Stomach (tissue), 9 donors: ENCODE data around the gene ESYT2. TPM values are rescaled to one million over a fixed set of nuclear protein-coding genes. Genes with fewer than 3 reads are reported as not detected.

ENCODE experiments used
- DNase-seq, 2 donors: peaks; one replicate each; pipeline versions ENCODE4 v3.0.0 to v3.0.0-alpha.2; 2013 to 2019
- H3K27ac ChIP-seq, 5 donors: fragments of 200-600 bp in 4 of 5; sonication (generic) in 4 of 5; one replicate each; pipeline ENCODE4 v1.5.1; 2013 to 2019; ENCODE audit warnings: mild to moderate bottlenecking in 1 of 5, moderate library complexity in 1 of 5
- H3K27me3 ChIP-seq, 3 donors: fragments of 200-600 bp; sonication (generic); one replicate each; pipeline ENCODE4 v1.5.1; 2017 to 2019; ENCODE audit warnings: mixed run types in 1 of 3
- H3K36me3 ChIP-seq, 4 donors: fragments of 200-600 bp; sonication (generic); 1 replicate in 3 of 4; 2 replicates in 1 of 4; pipeline ENCODE4 v1.5.1; 2016 to 2019
- H3K4me1 ChIP-seq, 4 donors: fragments of 200-600 bp; sonication (generic); one replicate each; pipeline ENCODE4 v1.5.1; 2016 to 2019
- H3K4me3 ChIP-seq, 4 donors: fragments of 200-600 bp; sonication (generic) in 3 of 4; one replicate each; pipeline ENCODE4 v1.5.1; 2016 to 2019; ENCODE audit warnings: mild to moderate bottlenecking in 1 of 4
- H3K9me3 ChIP-seq, 4 donors: fragments of 200-600 bp; sonication (generic); one replicate each; pipeline ENCODE4 v1.5.1; 2016 to 2019
- EP300 ChIP-seq: sonication (generic); formaldehyde crosslinking; IDR thresholded peaks from one replicate; pipeline ENCODE4 v1.6.1; 2017; ENCODE audit warnings: antibody characterized with exemption
- POLR2A ChIP-seq, 4 donors: fragments of 450-650 bp; IDR thresholded peaks; one replicate each; pipeline ENCODE4 v1.6.1; 2016; ENCODE audit warnings: antibody characterized with exemption in 4 of 4, control low read depth in 2 of 4, mild to moderate bottlenecking in 1 of 4, moderate library complexity in 1 of 4
- POLR2AphosphoS5 ChIP-seq, 3 donors: sonication (generic); formaldehyde crosslinking; IDR thresholded peaks; one replicate each; pipeline ENCODE4 v1.6.1; 2016; ENCODE audit warnings: antibody characterized with exemption in 3 of 3
- WGBS, 5 donors: extraction: QIAGEN DNeasy Blood & Tissue Kit in 3 of 5; methylation state at CpG; one replicate each; pipeline versions ENCODE4 v1.1.5 to v1.1.7; 2013 to 2018; 5-methylcytosine and 5-hydroxymethylcytosine counted together
- intact Hi-C: fragments of 100-400 bp; cut with DNase I; formaldehyde crosslinking; loops from one replicate; pipeline ENCODE4 v1.15.1; 2023; ENCODE audit warnings: low total_unique reads
- polyA plus RNA-seq, 3 donors: library from polyadenylated mRNA; stranded (reverse); fragments of 200-250 nt; gene quantifications; one replicate each; pipeline ENCODE4 v1.2.3, GENCODE V29; 2013
- total RNA-seq, 5 donors: library from RNA; depleted of rRNA; stranded (reverse); fragments of >200 nt; gene quantifications; one replicate each; pipeline versions ENCODE4 v1.1.0 to v1.2.3, GENCODE V29; 2014 to 2016
- TF ChIP-seq, protein P1 (sequence below), 7 experiments: fragments of 450-650 bp in 4 of 7; fragments of 200-600 bp in 3 of 7; sonication (generic) in 3 of 7; IDR thresholded peaks; one replicate each; pipeline ENCODE4 v1.5.1; 2016 to 2019; ENCODE audit warnings: antibody characterized with exemption in 7 of 7, control low read depth in 2 of 7, mild to moderate bottlenecking in 1 of 7
- donor health status: healthy with polysubstance abuse.
- donor health status: Bipolar disorder and iron deficiency.
- donor health status: healthy.

ESYT2 gene
- total and polyA plus RNA-seq, 8 donors = 7.6 to 137 (median 36.9) TPM

DNA sequence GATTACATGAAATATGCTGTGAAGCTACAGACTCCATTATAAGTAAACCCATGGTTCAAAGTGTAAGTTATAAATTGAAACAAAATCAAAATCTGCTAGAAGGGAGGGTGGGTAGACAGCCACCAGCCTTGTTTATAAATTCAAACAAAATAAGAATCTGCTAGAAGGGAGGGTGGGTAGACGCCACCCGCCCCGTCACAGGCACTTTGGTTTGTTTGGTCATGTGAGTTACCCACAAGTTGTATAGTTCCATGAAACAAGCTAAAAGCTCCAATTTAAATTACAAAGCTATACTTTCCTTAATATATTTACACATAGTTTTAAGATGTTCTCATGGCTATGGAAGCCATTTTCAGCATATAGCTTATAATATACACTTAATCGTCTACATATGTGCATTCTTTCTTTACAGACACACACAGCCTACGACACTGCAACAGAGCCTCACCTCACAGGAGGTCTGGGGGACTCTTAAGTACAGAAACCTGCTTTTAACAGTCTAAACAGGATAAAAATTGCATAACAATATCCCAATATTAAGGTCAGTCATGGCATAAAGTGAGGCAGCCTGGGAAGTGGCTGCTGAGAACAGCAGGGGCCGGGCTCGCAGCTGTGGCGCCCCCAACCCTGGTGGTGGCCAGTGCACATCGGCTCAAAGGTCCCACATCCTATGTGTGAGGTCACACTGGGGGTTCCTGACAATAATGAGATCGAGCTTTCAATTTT lies 96.7 kb downstream of the ESYT2 start:
- Histone ChIP-seq H3K9me3 (no peaks in the 10 kb centered on the region), H3K4me3 (no peak overlapping the region), H3K36me3 (peaks cover 35 to 80% (median 77%) of the 10 kb centered on the region in 4 donors), H3K27ac (peak overlapping the region in 1 of 5 donors; percentile 1), H3K27me3 (no peaks in the 10 kb centered on the region), H3K4me1 (no peaks in the 10 kb centered on the region)
- intact Hi-C loops = no loop called here
- no peak for DNase-seq
- TF ChIP-seq POLR2AphosphoS5 (IDR thresholded peaks at IDR 0.05) (no peak), EP300 (no peak), POLR2A (IDR thresholded peaks at IDR 0.05) (no peak)
- TF ChIP-seq, protein P1, sequence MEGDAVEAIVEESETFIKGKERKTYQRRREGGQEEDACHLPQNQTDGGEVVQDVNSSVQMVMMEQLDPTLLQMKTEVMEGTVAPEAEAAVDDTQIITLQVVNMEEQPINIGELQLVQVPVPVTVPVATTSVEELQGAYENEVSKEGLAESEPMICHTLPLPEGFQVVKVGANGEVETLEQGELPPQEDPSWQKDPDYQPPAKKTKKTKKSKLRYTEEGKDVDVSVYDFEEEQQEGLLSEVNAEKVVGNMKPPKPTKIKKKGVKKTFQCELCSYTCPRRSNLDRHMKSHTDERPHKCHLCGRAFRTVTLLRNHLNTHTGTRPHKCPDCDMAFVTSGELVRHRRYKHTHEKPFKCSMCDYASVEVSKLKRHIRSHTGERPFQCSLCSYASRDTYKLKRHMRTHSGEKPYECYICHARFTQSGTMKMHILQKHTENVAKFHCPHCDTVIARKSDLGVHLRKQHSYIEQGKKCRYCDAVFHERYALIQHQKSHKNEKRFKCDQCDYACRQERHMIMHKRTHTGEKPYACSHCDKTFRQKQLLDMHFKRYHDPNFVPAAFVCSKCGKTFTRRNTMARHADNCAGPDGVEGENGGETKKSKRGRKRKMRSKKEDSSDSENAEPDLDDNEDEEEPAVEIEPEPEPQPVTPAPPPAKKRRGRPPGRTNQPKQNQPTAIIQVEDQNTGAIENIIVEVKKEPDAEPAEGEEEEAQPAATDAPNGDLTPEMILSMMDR (IDR thresholded peaks at IDR 0.05) = no peak
- WGBS, 5 donors = 87 to 91% (median 89%) methylated on average over 10 of the region's 10 CpGs

DNA sequence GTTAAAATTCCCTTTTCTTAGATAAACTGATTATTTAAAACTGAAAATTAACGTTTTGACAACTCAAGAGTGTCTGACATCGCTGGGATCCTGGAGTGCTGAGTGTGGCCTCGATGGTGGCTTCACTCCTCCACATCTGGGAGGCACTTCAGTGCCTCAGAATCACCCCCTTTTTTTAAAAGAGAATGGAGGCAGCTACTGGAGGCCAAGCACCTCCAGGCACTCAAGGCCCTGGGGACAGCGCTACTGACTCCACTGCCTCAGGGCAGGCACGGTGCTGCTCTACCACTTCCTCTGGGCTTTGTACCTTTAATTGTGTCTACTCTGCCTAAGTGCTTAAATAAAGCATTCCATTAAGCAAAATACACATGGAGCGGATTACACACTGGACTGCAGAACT lies 97.5 kb downstream of the ESYT2 start:
- Histone ChIP-seq H3K27me3 (no peaks in the 10 kb centered on the region), H3K4me1 (no peaks in the 10 kb centered on the region), H3K9me3 (no peaks in the 10 kb centered on the region), H3K4me3 (no peak overlapping the region), H3K36me3 (peaks cover 28 to 71% (median 68%) of the 10 kb centered on the region in 4 donors), H3K27ac (no peak overlapping the region)
- DNase-seq = no peak
- 82 to 94% (median 92%) methylated on average over 6 of the region's 6 CpGs for WGBS, 5 donors
- intact Hi-C loops = no loop called here
- TF ChIP-seq, protein P1 (IDR thresholded peaks at IDR 0.05) = no peak
- no peak for TF ChIP-seq POLR2A (IDR thresholded peaks at IDR 0.05)
- TF ChIP-seq POLR2AphosphoS5 (IDR thresholded peaks at IDR 0.05) = no peak
- no peak for TF ChIP-seq EP300

DNA sequence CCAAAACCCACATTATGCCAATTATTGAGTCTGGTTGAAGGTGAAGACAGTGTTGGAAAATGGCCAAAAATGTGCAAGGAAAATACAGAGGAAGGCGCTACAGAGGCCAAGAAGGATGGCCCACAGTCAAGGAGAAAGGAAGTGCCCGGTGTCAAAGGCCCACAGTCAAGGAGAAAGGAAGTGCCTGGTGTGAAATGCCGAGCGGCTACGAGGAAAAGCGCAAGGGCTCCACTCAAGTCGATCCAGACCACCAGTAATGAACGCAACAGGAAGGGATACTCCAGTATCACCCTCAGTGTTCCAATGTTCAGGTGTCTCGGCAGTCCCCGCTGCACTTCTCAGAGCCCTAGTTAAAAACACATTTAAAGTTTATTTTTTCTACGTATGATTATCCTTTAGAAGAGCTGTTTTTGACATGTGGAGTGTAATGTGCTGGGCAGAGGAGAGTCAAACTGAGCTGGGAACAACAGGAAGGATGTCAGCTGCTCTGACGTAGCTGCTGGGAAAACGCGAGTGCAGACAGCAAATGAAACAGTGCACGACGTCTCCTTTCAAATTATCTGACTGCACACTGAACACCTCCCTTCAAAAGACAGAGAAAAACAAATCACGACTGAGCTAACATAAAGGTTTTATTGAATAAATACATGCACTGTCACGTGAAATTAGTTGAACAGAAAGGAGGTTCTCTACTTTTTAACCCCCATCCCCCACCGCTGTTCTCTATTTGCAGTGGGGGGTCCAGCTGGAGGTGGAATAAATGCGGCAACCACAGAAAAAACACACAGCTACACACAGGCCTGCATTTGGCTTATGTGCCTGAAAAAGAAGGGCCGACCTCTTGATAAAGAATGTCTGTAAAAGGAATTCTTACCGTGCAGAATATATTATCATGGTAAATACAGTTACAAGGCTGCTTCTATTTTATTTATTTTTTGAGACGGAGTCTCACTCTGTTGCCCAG lies 98.6 kb downstream of the ESYT2 start:
- 68 to 77% (median 70%) methylated on average over 23 of the region's 23 CpGs for WGBS, 5 donors
- Histone ChIP-seq H3K4me3 (no peak overlapping the region), H3K27me3 (no peaks in the 10 kb centered on the region), H3K9me3 (no peaks in the 10 kb centered on the region), H3K4me1 (no peaks in the 10 kb centered on the region), H3K27ac (peak overlapping the region in 4 of 5 donors; percentile 18 to 54 (median 36)), H3K36me3 (peaks cover 19 to 60% (median 57%) of the 10 kb centered on the region in 4 donors)
- TF ChIP-seq POLR2A (IDR thresholded peaks at IDR 0.05) (no peak), POLR2AphosphoS5 (IDR thresholded peaks at IDR 0.05) (no peak), EP300 (no peak)
- TF ChIP-seq, protein P1 (IDR thresholded peaks at IDR 0.05) = no peak
- peak in 1 of 2 donors; percentile 55 for DNase-seq
- intact Hi-C loops = no loop called here

DNA sequence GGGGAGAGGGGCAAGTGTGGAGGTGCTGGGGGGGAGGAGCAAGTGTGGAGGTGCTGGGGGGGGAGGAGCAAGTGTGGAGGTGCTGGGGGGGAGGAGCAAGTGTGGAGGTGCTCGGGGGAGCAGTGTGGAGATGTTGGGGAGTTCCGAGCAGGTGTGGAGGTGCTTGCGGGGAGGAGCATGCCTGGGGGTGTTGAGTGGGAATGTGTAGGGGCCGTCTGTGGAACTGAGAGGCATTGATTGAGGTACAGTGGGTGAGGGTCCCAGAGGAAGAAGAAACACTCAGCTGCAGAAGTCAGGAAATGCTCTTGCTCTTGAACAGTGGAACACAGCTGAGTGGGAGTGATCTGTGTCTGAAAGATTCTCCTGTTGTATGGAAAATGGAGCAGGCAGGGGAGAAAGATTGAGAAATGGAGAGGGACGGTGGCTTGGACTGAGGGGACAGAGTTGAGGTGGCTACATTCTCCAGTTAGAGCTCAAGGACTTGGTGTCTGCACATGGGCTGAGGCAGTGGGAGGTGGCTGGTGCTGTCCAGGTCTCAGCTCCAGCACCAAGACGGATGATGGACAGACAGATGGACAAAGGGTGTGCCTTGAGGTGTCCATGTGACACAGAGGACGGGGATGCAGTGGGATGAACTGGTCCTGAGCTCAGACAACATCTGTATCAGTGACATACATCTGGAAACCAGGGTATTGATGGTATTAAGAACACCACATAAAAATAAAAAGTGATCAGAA lies 99.5 kb downstream of the ESYT2 start:
- H3K4me1 ChIP-seq = no peaks in the 10 kb centered on the region
- TF ChIP-seq, protein P1 (IDR thresholded peaks at IDR 0.05) = no peak
- no peak for TF ChIP-seq POLR2A (IDR thresholded peaks at IDR 0.05)
- TF ChIP-seq EP300 = no peak
- no peak for TF ChIP-seq POLR2AphosphoS5 (IDR thresholded peaks at IDR 0.05)
- peak overlapping the region in 2 of 5 donors; percentile 18 to 27 for H3K27ac ChIP-seq
- H3K4me3 ChIP-seq = no peak overlapping the region
- WGBS, 5 donors = 90 to 97% (median 93%) methylated on average over 7 of the region's 7 CpGs
- H3K9me3 ChIP-seq = no peaks in the 10 kb centered on the region
- intact Hi-C loops = no loop called here
- no peak for DNase-seq
- H3K36me3 ChIP-seq = peaks cover 13 to 52% (median 48%) of the 10 kb centered on the region in 4 donors
- no peaks in the 10 kb centered on the region for H3K27me3 ChIP-seq
